Thyroid gland (tissue), 4 donors: Measurements from ENCODE around the gene ECSIT.
"Not testable (repeated sequence)": the region's sequence is repeated elsewhere in the genome, so short reads cannot be mapped to it uniquely, and the experiment has no call there.

Source experiments
- CTCF ChIP-seq, 6 experiments: fragments of 200-600 bp in 3 of 6; fragments of 450-650 bp in 3 of 6; sonication (generic) in 3 of 6; IDR thresholded peaks; one replicate each; pipeline ENCODE4 v1.5.1; 2016 to 2019; ENCODE audit warnings: antibody characterized with exemption in 6 of 6, mild to moderate bottlenecking in 2 of 6, inconsistent platforms in 1 of 6, moderate library complexity in 1 of 6
- POLR2A ChIP-seq, 2 donors: fragments of 450-650 bp; IDR thresholded peaks; one replicate each; pipeline ENCODE4 v1.6.1; 2017; ENCODE audit warnings: antibody characterized with exemption in 2 of 2, mild to moderate bottlenecking in 2 of 2, moderate library complexity in 1 of 2

- TF ChIP-seq CTCF, POLR2A (IDR thresholded peaks at IDR 0.05): not testable (repeated sequence)
These were observed 36.7 kb upstream of the ECSIT start for GRCh38 chr19:11565649-11565980.
